ENCODE results near the gene EML4.

- TF ChIP-seq EZH2 (IDR thresholded peaks at IDR 0.05) = no peak
- no peak for TF ChIP-seq POLR2AphosphoS5 (IDR thresholded peaks at IDR 0.05; ENCODE audit: borderline replicate concordance, low read depth, low read length)
- no peak for TF ChIP-seq FOXP2 (optimal IDR thresholded peaks at IDR 0.05; ENCODE audit: control extremely low read depth, extremely low read length, insufficient read depth)
Observed at GRCh38 chr2:42123426-42123825, 45.7 kb upstream of the EML4 start.

Measured in SK-N-MC (cell line).